GM19468 (cell line): ENCODE measurements around the gene BCAR1.
A peak's percentile ranks its signal among the peaks of the same experiment; 100 is the strongest.
"Not testable (repeated sequence)": the region's sequence is repeated elsewhere in the genome, so short reads cannot be mapped to it uniquely, and the experiment has no call there.

ENCODE experiments used
- ATAC-seq: cut with Tn5 transposase; IDR thresholded peaks from one replicate; pipeline ENCODE4 v1.9.1; 2021; ENCODE audit warnings: mild to moderate bottlenecking, moderate library complexity, moderate number of reproducible peaks; ENCODE audit not compliant: unreplicated experiment; ENCODE audit errors: extremely low read depth

The BCAR1 gene

GRCh38 chr16:75272097-75272551 is 20.7 kb upstream of the BCAR1 start:
- no peak for ATAC-seq

DNA sequence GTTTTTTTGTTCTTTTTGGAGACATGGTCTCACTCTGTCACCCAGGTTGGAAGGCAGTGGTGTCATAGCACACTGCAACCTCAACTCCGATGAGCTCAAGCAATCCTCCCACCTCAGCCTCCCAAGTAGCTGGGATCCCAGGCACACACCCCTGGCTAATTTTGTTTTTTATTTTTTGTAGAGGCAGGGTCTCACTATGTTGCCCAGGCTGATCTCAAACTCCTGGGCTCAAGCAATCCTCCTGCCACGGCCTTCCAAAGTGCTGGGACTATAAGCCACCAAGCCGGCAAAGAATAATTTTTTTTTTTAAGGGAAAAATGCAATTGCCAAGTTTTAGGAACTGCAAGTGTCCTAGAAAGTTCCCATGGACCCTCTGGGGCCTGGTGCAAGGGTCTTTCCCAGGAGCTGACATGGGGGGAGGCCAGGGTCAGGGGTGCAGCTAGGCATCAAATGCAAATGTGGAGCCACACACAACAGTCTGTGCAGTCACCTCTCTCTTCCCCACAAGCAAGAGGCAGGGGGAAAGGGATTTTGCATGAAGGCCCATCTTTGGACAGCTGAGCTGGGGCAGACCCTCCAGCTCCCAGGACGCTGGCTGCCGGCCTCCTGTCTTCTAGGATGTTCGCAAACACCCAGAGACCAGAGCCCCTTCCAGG is 20.1 kb upstream of the BCAR1 start:
- no peak for ATAC-seq

DNA sequence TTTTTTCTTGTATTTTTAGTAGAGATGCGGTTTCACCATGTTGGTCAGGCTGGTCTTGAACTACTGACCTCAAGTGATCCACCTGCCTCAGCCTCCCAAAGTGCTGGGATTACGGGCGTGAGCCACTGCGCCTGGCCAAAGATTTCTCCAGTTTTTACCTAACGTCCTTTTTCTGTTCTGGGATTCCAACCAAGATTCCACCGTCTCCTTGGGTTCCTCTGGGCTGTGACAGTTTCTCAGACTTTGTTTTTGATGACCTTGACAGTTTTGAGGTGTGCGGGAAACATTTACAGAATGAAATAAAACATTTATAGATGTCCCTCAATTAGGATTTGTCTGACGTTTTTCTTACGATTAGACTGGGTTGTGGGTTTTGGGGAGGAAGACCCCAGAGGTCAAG is 17.9 kb upstream of the BCAR1 start:
- not testable (repeated sequence) for ATAC-seq

DNA sequence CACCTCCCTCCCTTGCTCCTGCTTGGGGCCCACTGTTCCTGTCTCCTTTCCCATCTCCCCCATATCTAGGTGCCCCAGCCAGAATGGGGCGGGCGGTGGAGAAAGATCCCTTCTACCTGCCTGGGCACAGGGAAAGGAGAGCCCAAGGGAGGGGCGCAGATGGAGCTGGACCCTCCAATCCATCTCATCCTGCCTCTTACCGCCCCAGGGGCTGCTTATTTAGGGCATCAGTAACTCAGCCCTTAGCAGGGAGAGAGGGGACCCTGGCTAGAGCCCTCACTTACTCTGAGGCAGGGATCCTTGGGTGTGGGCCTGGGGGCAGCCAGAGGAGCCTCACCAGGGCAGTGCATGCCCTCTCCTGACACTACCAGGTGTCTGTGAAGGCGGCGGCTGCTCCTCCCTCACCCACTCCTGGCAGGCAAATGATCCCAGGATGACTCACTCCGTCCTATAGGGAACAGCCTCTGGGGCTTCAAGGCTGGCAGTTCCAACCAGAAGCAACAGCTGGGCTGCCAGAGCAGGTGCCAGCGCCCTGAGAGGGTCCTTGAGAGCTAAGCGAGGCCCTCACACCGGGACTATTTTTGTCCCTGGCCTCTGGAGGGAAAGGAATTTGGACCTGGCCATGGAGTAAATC is 16.3 kb upstream of the BCAR1 start:
- ATAC-seq = no peak

- no peak for ATAC-seq
These were observed 15.6 kb upstream of the BCAR1 start for GRCh38 chr16:75266738-75267630.

DNA sequence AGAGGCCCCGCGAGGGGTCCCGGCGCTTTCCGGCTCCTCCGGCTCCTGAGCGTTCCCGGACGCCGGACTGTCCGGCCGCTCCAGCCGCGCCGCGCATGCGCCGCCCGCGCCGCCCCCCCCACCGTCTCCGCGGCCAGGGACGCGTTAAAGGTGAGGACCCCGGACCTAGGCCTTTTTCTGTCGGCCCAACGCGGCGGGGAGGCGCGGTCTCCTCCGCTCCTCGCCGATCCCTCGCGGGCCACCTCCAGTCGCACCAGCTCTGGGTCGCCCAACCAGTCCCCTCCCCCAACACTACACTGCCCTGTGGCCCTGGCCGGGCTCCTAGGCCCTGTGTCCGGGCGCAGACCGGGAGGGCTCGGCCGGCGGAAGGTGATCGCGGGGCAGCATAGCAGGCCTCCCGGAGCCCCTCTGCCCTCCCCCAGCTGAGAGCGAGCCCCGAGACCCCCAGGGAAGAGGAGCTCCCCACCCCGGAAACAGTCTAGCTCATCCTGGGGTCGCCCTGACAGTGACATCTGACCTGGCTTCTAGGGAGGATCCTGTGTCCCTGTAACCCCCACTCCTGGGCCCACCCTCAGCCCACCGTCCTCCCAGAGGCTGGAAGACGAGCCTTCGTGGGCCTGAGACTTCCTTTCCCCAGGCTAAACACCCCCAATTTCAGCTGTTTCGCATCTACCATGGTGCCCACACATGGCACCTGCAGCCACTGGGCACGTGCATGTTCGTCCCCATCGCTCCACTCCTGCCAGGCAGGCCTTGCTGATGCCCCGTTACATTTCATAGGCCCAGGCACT is 14.7 kb upstream of the BCAR1 start:
- peak; percentile 18 for ATAC-seq

DNA sequence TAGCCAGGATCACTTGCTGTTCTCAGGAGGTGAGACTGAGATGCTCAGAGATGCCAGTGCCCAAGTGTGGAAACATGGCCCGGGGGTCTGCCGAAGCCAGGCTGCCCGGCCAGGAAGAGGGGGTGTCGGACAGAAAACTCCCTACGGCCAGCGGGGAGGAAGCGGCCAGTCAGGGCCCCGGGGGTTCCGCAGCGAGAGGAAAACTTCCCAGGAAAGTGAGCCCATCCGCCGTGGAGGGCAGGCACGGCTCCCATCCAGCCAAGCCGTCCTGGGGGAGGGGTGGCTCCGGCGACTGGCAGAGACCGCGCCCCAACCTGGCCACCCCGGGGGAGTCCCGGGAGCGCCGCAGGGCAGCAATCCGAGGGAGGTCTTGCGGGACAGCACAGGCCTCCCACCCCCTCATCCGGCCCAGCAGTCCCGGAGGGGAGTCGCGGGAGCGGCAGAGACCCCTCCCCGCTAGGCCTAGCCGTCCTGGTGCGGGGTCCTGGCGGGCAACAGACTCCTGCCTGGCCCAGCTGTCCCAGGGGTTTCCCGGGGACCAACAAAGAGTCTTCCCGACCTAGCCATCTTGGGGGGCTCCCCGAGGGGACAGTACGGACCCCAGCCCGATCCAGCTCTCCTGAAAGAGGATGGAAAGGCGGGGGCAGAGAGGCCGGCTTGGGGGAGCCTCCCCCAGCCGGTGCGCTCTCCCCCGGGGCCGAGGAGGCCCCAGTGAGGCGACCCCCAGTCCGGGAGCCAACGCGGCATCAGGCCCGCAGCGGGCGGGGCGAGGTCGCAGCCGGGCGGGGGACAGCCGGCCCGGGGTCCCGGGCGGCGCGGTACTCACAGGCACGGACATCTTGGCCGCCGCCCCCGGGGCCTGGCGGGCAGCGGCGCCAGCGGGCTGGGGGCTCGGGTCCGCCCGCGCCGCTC is 13.8 kb upstream of the BCAR1 start:
- no peak for ATAC-seq

DNA sequence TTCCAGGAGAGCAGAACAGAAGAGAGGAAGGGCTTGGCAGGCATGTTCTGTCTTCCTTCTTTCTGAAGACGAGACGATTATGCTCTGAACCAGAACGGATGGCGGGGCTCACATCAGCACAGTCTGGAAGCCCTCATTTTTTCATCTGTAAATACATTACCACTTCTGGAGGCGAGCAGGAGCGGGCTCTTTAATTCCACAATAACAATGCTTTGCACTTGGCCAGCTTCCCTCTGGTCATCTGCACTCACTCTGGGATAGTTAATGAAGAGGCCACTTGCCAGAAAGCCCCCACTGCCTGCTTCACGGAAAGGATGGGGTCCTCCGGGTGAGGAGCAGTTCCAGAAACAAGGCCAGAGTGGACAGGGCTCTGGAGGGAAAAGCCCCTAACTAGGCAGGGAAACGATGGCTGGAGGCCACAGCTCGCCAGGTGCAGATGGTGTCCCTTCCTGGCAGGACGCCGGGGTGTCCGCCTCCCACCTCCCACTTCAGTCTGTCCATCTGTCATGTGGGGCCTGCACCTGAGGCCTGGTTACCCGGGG is 13.1 kb upstream of the BCAR1 start:
- ATAC-seq = no peak

DNA sequence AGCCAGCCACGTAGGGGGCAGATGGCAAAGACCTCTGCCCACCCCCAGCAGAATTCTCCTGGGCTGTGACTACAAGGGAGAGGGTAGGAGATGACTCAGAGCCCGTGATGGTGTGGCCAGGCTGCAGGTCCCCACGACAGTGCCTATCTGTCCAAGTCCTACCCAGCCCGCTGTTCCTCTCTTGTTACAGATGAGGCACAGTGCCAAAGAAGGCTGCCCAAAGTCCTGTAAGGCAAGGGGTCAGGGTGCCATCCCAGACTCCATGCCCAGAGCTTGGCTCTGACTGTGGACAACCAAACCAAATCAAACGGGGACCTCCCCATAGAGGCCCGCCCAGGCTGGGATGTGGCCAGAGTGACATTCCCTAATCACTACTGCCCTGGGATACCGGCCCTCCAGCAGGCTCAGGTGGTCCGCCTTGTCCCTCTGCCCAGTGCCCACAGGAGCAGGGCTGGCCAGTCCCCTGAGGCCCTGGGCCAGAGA is 12.6 kb upstream of the BCAR1 start:
- no peak for ATAC-seq

- no peak for ATAC-seq
These were observed 12.0 kb upstream of the BCAR1 start for GRCh38 chr16:75263291-75263962.

DNA sequence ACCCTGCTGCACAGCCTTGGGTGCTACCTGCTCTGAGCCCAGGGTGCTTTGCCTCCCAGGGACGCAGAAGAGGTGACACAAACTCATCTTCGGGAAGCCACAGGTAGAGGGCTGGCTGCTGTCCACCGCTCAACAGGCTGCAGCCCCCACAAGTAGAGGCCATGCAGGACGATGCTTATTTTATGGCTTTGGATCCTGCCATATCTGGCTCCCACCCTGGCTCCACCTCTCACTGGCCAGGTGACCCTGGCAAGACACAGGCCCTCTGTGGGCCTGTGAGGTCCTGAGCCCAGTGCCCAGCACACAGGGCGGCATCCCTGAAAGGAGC is 11.3 kb upstream of the BCAR1 start:
- no peak for ATAC-seq

DNA sequence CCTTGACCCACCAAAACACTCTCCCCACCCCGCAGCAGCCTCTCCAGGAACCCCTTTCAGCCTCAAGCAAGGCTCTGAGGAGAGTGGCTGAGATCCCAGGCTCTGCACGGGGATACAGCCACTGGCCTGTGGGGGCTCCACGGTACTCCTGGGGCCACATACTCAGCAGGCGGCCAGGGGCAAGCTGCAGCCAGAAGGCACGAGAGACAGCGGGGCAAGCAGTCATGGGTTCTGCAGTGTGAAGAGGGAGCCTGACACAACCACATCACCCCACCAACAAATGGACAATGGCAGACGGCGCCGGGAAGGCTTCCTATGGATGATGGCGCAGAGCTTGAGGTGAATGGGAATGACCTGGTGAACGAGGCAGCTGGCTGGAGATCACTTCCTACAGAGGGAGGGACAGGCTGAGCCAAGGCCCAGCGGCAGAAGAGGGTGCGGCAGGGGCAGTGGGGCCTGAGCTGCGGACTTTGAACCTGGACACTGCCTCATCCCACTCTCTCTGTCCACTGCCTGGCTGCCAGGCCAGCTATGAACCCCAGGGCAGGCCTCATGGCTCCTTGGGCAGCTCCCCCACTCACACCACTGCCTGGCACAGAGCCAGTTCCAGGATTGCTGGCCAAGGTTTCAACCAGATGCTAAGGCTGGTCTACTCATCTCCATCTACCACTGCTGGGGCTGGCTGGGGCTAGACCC is 10.8 kb upstream of the BCAR1 start:
- ATAC-seq = no peak

GRCh38 chr16:75261590-75262078 is 10.2 kb upstream of the BCAR1 start:
- ATAC-seq = no peak

DNA sequence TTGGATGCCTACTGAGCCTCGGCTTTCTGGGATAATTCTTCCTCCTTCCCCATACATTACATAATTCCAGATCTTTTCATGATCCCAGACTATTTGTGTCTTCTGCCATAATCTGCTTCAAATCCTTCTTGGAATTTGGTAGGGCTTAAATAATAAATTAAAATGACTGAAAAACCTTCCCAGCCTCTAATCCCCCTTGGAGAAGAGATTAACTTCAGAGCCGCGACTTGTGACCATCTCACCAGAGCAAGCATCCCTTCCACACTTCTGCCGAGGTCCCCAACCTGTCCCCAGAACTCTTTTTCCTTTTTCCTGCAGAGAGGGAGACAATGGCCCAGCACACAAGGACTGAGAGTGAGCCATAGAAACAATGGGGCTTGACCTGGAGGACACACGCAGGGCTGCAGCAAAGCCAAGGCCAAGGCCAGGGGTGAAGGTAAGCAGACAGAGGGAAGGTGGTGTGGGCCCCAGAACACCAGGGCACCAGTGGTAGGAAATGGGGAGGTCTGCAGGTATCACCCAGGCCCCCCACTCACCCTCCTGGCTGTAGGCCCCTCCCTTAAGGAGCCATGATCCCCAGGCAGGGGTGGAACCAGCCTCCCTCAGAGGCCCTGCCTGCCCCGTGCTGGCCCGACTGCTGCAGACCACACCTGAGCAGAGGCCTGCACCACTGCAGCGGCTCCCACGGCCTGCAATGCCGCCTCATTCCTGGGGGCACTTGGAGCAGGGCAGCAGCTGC is 9.6 kb upstream of the BCAR1 start:
- ATAC-seq = no peak

DNA sequence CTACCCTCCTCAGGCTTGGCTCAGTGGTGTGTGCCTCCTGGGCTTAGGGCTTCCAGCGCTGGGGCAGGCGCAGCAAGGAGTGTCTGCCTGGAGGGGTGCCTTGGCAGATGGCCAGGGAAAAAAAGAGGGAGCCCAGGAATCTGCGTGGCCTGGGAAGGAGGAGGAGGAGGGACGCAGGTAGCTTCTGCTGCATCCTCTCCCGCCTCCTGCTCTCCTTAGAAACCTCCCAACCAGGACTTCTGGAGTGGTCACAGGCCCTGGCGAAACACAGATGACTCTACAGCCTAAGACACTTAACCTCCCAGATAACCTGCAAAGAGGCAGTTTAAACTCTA is 7.3 kb upstream of the BCAR1 start:
- ATAC-seq = no peak

- ATAC-seq = no peak
These were observed 6.7 kb upstream of the BCAR1 start for GRCh38 chr16:75257886-75258806.
